WTC11 (cell line): ENCODE measurements around the gene RBM28.

Experiments
- CREB1 ChIP-seq: sonication (generic); formaldehyde crosslinking; IDR thresholded peaks from 2 replicates; pipeline ENCODE4 v1.8.0; 2023; ENCODE audit warnings: mild to moderate bottlenecking, missing genetic modification reagents
- NFE2L1 ChIP-seq: sonication (generic); formaldehyde crosslinking; IDR thresholded peaks from 2 replicates; pipeline ENCODE4 v1.8.1; 2023; ENCODE audit warnings: missing genetic modification reagents
- NR3C1 ChIP-seq: sonication (generic); formaldehyde crosslinking; conservative IDR thresholded peaks from 2 replicates; pipeline ENCODE4 v1.8.1; 2023; ENCODE audit warnings: low read depth, mild to moderate bottlenecking, missing genetic modification reagents
- TCF7 ChIP-seq: sonication (generic); formaldehyde crosslinking; IDR thresholded peaks from 2 replicates; pipeline ENCODE4 v1.8.0; 2022; ENCODE audit warnings: mild to moderate bottlenecking, low read depth, missing genetic modification reagents, moderate library complexity
- TF ChIP-seq, protein P1 (sequence below): fragments of 200-600 bp; IDR thresholded peaks from 2 replicates; pipeline ENCODE4 v1.8.0; 2022; ENCODE audit warnings: antibody characterized with exemption
- TF ChIP-seq, protein P2 (sequence below): fragments of 250-450 bp; sonication (Bioruptor Pico); IDR thresholded peaks from 2 replicates; pipeline ENCODE4 v2.1.2; 2022; ENCODE audit warnings: mild to moderate bottlenecking, moderate library complexity
- TF ChIP-seq, protein P3 (sequence below): sonication (generic); formaldehyde crosslinking; IDR thresholded peaks from 2 replicates; pipeline ENCODE4 v1.8.0; 2022; ENCODE audit warnings: mild to moderate bottlenecking, missing genetic modification reagents
- TF ChIP-seq, protein P4 (sequence below): sonication (generic); formaldehyde crosslinking; IDR thresholded peaks from 2 replicates; pipeline ENCODE4 v1.8.0; 2022; ENCODE audit warnings: mild to moderate bottlenecking, missing genetic modification reagents
- TF ChIP-seq, protein P5 (sequence below): sonication (generic); formaldehyde crosslinking; IDR thresholded peaks from 2 replicates; pipeline ENCODE4 v1.8.1; 2023; ENCODE audit warnings: mild to moderate bottlenecking, missing genetic modification reagents, moderate library complexity

DNA sequence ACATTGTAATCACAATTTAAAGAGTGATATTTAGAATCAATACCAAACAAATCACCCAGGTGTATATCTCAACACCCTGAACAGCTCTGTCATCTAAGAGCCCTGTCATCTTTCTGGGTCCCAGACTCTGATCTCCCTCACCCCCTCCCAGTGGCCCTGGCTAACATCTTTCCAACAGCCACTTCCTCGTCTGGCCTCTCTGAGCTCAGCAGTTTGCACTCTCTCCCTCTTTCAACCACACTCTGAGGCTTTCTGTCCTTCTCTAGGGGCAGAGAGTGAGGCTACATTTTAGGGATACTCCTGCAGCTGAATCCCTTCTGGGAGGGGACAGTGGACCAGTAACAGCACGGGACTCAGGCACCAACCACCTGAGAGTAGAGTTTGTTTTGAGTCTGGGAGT lies 34.9 kb upstream of the RBM28 start:
- TF ChIP-seq, protein P1, sequence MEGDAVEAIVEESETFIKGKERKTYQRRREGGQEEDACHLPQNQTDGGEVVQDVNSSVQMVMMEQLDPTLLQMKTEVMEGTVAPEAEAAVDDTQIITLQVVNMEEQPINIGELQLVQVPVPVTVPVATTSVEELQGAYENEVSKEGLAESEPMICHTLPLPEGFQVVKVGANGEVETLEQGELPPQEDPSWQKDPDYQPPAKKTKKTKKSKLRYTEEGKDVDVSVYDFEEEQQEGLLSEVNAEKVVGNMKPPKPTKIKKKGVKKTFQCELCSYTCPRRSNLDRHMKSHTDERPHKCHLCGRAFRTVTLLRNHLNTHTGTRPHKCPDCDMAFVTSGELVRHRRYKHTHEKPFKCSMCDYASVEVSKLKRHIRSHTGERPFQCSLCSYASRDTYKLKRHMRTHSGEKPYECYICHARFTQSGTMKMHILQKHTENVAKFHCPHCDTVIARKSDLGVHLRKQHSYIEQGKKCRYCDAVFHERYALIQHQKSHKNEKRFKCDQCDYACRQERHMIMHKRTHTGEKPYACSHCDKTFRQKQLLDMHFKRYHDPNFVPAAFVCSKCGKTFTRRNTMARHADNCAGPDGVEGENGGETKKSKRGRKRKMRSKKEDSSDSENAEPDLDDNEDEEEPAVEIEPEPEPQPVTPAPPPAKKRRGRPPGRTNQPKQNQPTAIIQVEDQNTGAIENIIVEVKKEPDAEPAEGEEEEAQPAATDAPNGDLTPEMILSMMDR, result no peak
- TF ChIP-seq, protein P2, sequence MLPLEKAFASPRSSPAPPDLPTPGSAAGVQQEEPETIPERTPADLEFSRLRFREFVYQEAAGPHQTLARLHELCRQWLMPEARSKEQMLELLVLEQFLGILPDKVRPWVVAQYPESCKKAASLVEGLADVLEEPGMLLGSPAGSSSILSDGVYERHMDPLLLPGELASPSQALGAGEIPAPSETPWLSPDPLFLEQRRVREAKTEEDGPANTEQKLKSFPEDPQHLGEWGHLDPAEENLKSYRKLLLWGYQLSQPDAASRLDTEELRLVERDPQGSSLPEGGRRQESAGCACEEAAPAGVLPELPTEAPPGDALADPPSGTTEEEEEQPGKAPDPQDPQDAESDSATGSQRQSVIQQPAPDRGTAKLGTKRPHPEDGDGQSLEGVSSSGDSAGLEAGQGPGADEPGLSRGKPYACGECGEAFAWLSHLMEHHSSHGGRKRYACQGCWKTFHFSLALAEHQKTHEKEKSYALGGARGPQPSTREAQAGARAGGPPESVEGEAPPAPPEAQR (CRISPR knock-in tag), result no peak
- TF ChIP-seq, protein P3, sequence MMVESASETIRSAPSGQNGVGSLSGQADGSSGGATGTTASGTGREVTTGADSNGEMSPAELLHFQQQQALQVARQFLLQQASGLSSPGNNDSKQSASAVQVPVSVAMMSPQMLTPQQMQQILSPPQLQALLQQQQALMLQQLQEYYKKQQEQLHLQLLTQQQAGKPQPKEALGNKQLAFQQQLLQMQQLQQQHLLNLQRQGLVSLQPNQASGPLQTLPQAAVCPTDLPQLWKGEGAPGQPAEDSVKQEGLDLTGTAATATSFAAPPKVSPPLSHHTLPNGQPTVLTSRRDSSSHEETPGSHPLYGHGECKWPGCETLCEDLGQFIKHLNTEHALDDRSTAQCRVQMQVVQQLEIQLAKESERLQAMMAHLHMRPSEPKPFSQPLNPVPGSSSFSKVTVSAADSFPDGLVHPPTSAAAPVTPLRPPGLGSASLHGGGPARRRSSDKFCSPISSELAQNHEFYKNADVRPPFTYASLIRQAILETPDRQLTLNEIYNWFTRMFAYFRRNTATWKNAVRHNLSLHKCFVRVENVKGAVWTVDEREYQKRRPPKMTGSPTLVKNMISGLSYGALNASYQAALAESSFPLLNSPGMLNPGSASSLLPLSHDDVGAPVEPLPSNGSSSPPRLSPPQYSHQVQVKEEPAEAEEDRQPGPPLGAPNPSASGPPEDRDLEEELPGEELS (CRISPR knock-in tag), result no peak
- TF ChIP-seq NFE2L1 (CRISPR knock-in tag), result no peak
- TF ChIP-seq, protein P4, sequence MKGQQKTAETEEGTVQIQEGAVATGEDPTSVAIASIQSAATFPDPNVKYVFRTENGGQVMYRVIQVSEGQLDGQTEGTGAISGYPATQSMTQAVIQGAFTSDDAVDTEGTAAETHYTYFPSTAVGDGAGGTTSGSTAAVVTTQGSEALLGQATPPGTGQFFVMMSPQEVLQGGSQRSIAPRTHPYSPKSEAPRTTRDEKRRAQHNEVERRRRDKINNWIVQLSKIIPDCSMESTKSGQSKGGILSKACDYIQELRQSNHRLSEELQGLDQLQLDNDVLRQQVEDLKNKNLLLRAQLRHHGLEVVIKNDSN (CRISPR knock-in tag), result no peak
- TF ChIP-seq CREB1 (CRISPR knock-in tag), result no peak
- no peak for TF ChIP-seq TCF7
- no peak for TF ChIP-seq NR3C1 (CRISPR knock-in tag)
- TF ChIP-seq, protein P5, sequence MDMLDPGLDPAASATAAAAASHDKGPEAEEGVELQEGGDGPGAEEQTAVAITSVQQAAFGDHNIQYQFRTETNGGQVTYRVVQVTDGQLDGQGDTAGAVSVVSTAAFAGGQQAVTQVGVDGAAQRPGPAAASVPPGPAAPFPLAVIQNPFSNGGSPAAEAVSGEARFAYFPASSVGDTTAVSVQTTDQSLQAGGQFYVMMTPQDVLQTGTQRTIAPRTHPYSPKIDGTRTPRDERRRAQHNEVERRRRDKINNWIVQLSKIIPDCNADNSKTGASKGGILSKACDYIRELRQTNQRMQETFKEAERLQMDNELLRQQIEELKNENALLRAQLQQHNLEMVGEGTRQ (CRISPR knock-in tag), result no peak
